Measurements from ENCODE around the gene TIAM2.

- TF ChIP-seq POLR2AphosphoS5 (IDR thresholded peaks at IDR 0.05; ENCODE audit: insufficient read depth, low read depth, low read length) (peak; percentile 23), CTCF (IDR thresholded peaks at IDR 0.05; ENCODE audit: extremely low read depth in 1 of 2, insufficient read depth in 1 of 2, low read depth in 1 of 2, low read length in 2 of 2) (no peak)
Observed at GRCh38 chr6:155171109-155171746, 176.1 kb downstream of the TIAM2 start.

Data from endothelial cell of umbilical vein (primary cell).